Measurements from ENCODE around the gene THAP4. TPM values are rescaled to one million over a fixed set of nuclear protein-coding genes. Genes with fewer than 3 reads are reported as not detected.

The THAP4 gene
- total RNA-seq, 1 experiment from 2014 or later = 88.6 TPM

- no peak for TF ChIP-seq SP1 (CRISPR knock-in tag; conservative IDR thresholded peaks at IDR 0.05)
- TF ChIP-seq ZBTB21 (CRISPR knock-in tag; IDR thresholded peaks at IDR 0.05; ENCODE audit: borderline replicate concordance) = no peak
- TF ChIP-seq MLX (CRISPR knock-in tag; IDR thresholded peaks at IDR 0.05) = no peak
- no peak for TF ChIP-seq MYBL2 (CRISPR knock-in tag; IDR thresholded peaks at IDR 0.05)
- no peak for TF ChIP-seq FOXP1 (CRISPR knock-in tag; IDR thresholded peaks at IDR 0.05; ENCODE audit: borderline replicate concordance)
- TF ChIP-seq ERG (CRISPR knock-in tag; IDR thresholded peaks at IDR 0.05) = no peak
- H3K4me3 Mint-ChIP-seq = no peak overlapping the region
- H3K27ac Mint-ChIP-seq = no peak overlapping the region
- ChIA-PET POLR2A (no interaction called here), CTCF (no interaction called here)
- DNase-seq (ENCODE audit: low spot score) (no peak), ATAC-seq (no peak)
- H3K4me1 Mint-ChIP-seq = peaks cover 5% of the 10 kb centered on the region
- no peaks in the 10 kb centered on the region for H3K9me3 Mint-ChIP-seq
- no peaks in the 10 kb centered on the region for H3K27me3 Mint-ChIP-seq (ENCODE audit: low read depth)
- H3K36me3 Mint-ChIP-seq = peaks cover 26% of the 10 kb centered on the region
These were observed 4.3 kb downstream of the THAP4 start for GRCh38 chr2:241632478-241633325.

GRCh38 chr2:241629762-241630435 is 7.1 kb downstream of the THAP4 start:
- H3K27me3 Mint-ChIP-seq (ENCODE audit: low read depth) = no peaks in the 10 kb centered on the region
- POLR2A ChIA-PET = no interaction called here
- no peak for DNase-seq (ENCODE audit: low spot score)
- no peaks in the 10 kb centered on the region for H3K4me1 Mint-ChIP-seq
- H3K9me3 Mint-ChIP-seq = no peaks in the 10 kb centered on the region
- ATAC-seq = no peak
- peak overlapping the region; percentile 5; the same call in 1 of the 2 replicates for H3K27ac Mint-ChIP-seq
- CTCF ChIA-PET = no interaction called here
- H3K36me3 Mint-ChIP-seq = peaks cover 26% of the 10 kb centered on the region
- no peak overlapping the region for H3K4me3 Mint-ChIP-seq
- TF ChIP-seq USF1 (CRISPR knock-in tag; IDR thresholded peaks at IDR 0.05) (no peak), ZNF423 (CRISPR knock-in tag; IDR thresholded peaks at IDR 0.05) (no peak), AFF4 (CRISPR knock-in tag; IDR thresholded peaks at IDR 0.05; ENCODE audit: borderline replicate concordance) (no peak), ZNF219 (CRISPR knock-in tag; IDR thresholded peaks at IDR 0.05; ENCODE audit: borderline replicate concordance) (no peak), ZNF512 (CRISPR knock-in tag; IDR thresholded peaks at IDR 0.05; ENCODE audit: borderline replicate concordance) (no peak), TCF7 (CRISPR knock-in tag; IDR thresholded peaks at IDR 0.05; ENCODE audit: low read depth) (no peak), SMAD3 (CRISPR knock-in tag; IDR thresholded peaks at IDR 0.05; ENCODE audit: borderline replicate concordance) (no peak), ZNF281 (CRISPR knock-in tag; IDR thresholded peaks at IDR 0.05) (no peak), CBFB (CRISPR knock-in tag; IDR thresholded peaks at IDR 0.05; ENCODE audit: low read depth) (no peak)

Measured in WTC11 (cell line).